WERI-Rb-1 (cell line): ENCODE results near the gene TNF.

Experiments used
- DNase-seq: peaks from one replicate; pipeline ENCODE4 v3.0.0-alpha.2; 2020
- H3K27ac ChIP-seq: fragments of 250-450 bp; sonication (Bioruptor Pico); 2 replicates; pipeline ENCODE4 v1.5.1; 2020; ENCODE audit warnings: mild to moderate bottlenecking, moderate library complexity
- H3K27me3 ChIP-seq: fragments of 250-450 bp; sonication (Bioruptor Pico); 2 replicates; pipeline ENCODE4 v1.5.1; 2021; ENCODE audit warnings: mild to moderate bottlenecking, low read depth, moderate library complexity; ENCODE audit not compliant: insufficient read depth, severe bottlenecking
- H3K36me3 ChIP-seq: fragments of 250-450 bp; sonication (Bioruptor Pico); 2 replicates; pipeline ENCODE4 v1.5.1; 2020; ENCODE audit warnings: mild to moderate bottlenecking, moderate library complexity
- H3K4me3 ChIP-seq: 2 replicates; pipeline ENCODE4 v1.5.1; 2011; ENCODE audit warnings: low read depth, mild to moderate bottlenecking, control low read depth, low read length
- H3K9me3 ChIP-seq: fragments of 250-450 bp; sonication (Bioruptor Pico); 2 replicates; pipeline ENCODE4 v1.5.1; 2021; ENCODE audit warnings: mild to moderate bottlenecking, moderate library complexity; ENCODE audit not compliant: severe bottlenecking
- TF ChIP-seq, protein P1 (sequence below): IDR thresholded peaks from 2 replicates; pipeline ENCODE4 v1.5.1; 2011; ENCODE audit warnings: low read depth, mild to moderate bottlenecking, control low read depth, inconsistent platforms, low read length

The TNF gene

DNA sequence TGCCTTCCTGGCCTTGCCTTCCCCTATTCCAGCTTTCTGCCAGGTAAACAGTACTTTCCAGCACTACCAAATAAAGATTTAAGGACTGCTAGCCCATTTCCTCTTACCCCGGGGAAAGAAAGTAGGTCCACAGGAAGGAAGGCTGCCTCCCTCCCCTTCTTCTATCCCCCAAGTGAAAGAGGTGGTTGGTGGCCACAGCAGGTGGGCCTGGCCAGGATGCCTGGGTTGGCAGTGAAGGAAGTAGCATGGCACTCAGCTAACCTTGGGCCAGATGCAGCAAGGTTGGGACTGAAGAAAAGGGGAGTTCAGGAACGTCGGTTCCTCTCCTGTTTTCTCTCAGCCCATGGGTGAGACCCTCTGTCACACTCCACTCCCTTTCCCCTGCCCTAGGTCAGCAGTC lies 19.1 kb upstream of the TNF start:
- Histone ChIP-seq H3K36me3 (peaks cover 81% of the 10 kb centered on the region), H3K9me3 (no peaks in the 10 kb centered on the region), H3K27ac (no peak overlapping the region), H3K4me3 (no peak overlapping the region), H3K27me3 (no peaks in the 10 kb centered on the region)
- TF ChIP-seq, protein P1, sequence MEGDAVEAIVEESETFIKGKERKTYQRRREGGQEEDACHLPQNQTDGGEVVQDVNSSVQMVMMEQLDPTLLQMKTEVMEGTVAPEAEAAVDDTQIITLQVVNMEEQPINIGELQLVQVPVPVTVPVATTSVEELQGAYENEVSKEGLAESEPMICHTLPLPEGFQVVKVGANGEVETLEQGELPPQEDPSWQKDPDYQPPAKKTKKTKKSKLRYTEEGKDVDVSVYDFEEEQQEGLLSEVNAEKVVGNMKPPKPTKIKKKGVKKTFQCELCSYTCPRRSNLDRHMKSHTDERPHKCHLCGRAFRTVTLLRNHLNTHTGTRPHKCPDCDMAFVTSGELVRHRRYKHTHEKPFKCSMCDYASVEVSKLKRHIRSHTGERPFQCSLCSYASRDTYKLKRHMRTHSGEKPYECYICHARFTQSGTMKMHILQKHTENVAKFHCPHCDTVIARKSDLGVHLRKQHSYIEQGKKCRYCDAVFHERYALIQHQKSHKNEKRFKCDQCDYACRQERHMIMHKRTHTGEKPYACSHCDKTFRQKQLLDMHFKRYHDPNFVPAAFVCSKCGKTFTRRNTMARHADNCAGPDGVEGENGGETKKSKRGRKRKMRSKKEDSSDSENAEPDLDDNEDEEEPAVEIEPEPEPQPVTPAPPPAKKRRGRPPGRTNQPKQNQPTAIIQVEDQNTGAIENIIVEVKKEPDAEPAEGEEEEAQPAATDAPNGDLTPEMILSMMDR = no peak
- DNase-seq = no peak

DNA sequence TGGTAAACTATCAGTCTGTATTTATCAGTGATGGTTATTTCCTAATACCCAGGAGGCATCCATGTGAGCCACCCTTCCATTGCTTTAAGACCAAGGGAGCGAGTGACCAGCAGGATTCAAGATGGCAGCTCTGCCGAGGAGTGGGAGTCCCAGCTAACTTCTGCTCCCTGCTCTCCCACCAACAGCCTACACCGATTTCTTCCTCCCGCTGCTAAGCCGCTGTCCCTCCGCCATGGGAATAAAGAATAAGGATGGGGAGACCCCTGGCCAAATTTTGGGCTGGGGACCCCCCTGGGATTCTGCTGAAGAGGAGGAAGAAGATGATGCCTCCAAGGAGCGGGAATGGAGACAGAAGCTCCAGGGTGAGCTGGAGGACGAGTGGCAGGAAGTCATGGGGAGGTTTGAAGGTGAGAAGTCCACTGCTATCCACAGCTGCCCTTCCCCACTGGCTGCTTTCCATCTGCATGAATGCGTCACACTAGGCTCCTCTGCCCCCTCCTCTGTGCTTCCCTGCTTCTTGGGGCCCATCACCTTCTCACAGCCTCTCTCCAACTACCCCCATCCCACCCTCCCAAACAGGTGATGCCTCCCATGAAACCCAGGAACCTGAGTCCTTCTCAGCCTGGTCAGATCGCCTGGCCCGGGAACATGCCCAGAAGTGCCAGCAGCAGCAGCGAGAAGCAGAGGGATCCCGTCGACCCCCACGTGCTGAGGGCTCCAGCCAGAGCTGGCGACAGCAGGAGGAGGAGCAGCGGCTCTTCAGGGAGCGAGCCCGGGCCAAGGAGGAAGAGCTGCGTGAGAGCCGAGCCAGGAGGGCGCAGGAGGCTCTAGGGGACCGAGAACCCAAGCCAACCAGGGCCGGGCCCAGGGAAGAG lies 17.7 kb upstream of the TNF start:
- DNase-seq = no peak
- TF ChIP-seq, protein P1 = no peak
- Histone ChIP-seq H3K27me3 (no peaks in the 10 kb centered on the region), H3K9me3 (no peaks in the 10 kb centered on the region), H3K27ac (no peak overlapping the region), H3K36me3 (peaks cover 70% of the 10 kb centered on the region), H3K4me3 (no peak overlapping the region)

DNA sequence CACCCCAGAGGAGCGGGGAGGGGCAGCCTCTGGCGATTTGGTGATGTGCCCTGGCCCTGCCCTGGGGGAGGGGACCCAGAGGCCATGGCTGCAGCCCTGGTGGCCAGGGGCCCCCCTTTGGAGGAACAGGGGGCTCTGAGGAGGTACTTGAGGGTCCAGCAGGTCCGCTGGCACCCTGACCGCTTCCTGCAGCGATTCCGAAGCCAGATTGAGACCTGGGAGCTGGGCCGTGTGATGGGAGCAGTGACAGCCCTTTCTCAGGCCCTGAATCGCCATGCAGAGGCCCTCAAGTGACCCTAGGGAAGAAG lies 17.1 kb upstream of the TNF start:
- TF ChIP-seq, protein P1 = no peak
- Histone ChIP-seq H3K27me3 (no peaks in the 10 kb centered on the region), H3K27ac (no peak overlapping the region), H3K4me3 (no peak overlapping the region), H3K36me3 (peaks cover 65% of the 10 kb centered on the region), H3K9me3 (no peaks in the 10 kb centered on the region)
- DNase-seq = no peak

DNA sequence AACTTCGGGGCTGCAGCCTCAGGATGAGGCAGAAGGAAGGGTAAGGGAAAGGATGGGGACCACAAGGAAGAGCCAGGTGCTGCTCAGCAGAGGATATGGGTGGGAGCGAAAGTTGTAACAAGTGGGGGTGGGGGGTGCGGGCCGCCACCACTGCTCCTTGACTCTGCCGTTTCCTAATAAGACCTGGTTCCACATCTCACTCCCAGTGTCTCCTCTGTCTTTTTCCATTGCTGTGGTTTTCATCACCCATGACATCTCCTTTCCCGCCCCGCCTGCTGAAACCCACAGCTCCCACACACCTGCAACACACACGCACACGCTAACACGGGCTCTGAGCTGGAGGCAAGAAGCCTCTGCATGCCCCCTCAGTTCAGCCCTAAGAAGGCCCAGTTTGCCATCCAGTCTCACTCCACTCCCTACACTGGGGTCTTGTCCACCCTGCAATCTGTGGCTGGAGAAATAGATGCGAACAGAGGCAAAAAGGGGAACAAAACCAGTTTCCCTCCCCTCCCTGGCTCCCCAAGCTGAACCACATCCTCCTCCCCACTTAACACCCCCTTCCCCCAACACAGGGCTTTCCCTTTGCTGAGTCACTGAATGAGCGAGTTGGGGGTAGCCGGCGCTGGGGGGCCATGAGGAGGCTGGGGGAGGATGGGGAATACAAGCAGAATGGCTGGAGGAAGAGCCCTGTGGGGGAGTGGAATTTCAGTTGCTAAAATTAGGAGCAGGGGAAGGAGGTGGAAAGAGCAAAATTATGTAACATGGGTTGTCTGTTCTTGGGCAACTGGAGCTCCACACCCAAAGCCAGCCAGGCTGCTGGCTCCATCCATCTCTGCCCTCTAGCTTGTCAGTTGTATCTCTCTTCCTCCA lies 16.5 kb upstream of the TNF start:
- no peak overlapping the region for H3K27ac ChIP-seq

DNA sequence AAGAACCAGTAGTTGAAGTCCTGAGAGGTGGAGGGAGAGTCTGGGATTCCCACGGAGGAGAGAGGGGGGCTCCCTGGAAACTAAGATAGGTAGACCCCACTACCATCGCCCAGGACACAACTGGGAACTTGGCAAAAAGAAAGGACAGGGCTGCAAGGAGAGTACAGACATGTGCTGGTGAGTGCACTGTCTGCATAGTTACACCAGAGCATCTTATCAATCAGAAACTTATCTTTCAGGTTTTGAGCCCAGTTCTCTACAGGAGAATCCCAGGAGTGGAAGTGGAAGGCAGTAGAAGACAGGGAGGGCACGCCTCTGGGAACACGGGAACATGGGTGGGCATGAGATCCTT lies 15.8 kb upstream of the TNF start:
- DNase-seq = no peak
- Histone ChIP-seq H3K4me3 (no peak overlapping the region), H3K27me3 (no peaks in the 10 kb centered on the region), H3K27ac (no peak overlapping the region), H3K36me3 (peaks cover 51% of the 10 kb centered on the region), H3K9me3 (no peaks in the 10 kb centered on the region)
- TF ChIP-seq, protein P1 = no peak

More for the DNA sequence above, 16.5 kb upstream of the TNF start:
- no peak for DNase-seq
- no peak overlapping the region for H3K4me3 ChIP-seq
- TF ChIP-seq, protein P1 = no peak
- peaks cover 59% of the 10 kb centered on the region for H3K36me3 ChIP-seq
- H3K27me3 ChIP-seq = no peaks in the 10 kb centered on the region
- no peaks in the 10 kb centered on the region for H3K9me3 ChIP-seq
